ENCODE measurements around the gene LPCAT3.
"Not testable (repeated sequence)": the region's sequence is repeated elsewhere in the genome, so short reads cannot be mapped to it uniquely, and the experiment has no call there.

LPCAT3 gene

DNA sequence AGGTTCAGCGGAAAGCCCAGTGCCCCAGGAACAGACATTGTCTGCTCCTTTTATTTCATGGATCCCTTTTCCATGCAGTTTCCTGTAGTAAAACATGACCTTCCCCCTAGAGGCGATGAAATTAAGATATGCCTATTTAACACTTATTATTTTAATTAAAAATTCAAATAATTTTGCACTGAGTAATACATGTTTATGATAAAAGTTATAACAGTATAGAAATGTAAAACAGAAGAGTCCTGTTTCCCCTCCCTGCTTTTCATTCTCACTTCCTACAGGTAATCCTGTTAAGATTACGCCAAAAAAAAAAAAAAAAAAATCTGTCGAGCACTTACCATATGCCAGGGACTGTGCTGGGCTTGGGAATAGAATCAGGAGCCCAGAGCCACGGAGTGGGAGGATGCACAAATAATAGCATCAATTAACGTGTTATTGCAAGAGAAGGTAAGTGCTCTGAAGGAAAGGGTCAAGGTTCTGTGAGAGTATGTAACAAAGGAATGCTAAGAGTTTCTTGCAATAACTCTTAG is 830 bp upstream of the LPCAT3 start:
- in situ Hi-C loops (cut with HindIII; ENCODE audit: low sequenced_read_pairs): no loop called here

DNA sequence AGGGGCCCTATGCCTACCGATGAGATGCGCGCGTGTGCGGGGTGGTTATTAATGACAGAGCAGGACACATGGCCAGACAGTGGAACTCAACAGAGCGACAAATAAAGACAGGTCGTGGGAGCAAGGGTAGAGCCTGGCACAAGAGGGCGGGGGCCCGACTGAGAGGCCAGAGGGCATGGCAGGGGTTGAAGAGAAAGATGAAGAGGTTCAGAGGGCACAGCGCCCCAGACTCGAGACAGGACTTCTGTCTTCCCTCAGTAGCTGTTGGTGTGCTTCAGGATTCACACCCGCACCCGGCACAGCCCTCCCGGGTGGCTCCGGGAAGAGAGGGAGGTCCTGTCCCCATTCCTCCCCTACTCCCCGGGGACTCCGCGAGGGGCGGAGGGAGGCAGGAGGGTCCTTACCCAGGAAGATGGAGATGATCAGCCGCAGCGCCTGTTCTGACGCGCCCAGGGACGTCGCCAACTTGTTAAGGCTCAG is 366 bp downstream of the LPCAT3 start:
- TF ChIP-seq, protein P1, sequence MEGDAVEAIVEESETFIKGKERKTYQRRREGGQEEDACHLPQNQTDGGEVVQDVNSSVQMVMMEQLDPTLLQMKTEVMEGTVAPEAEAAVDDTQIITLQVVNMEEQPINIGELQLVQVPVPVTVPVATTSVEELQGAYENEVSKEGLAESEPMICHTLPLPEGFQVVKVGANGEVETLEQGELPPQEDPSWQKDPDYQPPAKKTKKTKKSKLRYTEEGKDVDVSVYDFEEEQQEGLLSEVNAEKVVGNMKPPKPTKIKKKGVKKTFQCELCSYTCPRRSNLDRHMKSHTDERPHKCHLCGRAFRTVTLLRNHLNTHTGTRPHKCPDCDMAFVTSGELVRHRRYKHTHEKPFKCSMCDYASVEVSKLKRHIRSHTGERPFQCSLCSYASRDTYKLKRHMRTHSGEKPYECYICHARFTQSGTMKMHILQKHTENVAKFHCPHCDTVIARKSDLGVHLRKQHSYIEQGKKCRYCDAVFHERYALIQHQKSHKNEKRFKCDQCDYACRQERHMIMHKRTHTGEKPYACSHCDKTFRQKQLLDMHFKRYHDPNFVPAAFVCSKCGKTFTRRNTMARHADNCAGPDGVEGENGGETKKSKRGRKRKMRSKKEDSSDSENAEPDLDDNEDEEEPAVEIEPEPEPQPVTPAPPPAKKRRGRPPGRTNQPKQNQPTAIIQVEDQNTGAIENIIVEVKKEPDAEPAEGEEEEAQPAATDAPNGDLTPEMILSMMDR (IDR thresholded peaks at IDR 0.05; ENCODE audit: low read depth, low read length): no peak
- in situ Hi-C loops (cut with HindIII; ENCODE audit: low sequenced_read_pairs): no loop called here
- H3K4me3 ChIP-seq (ENCODE audit: low read depth, low read length): peak overlapping the region; percentile 89
- no peak for DNase-seq (ENCODE audit: low read depth, low spot score)

More for the DNA sequence above, 830 bp upstream of the LPCAT3 start:
- TF ChIP-seq, protein P1 (IDR thresholded peaks at IDR 0.05; ENCODE audit: low read depth, low read length): no peak
- DNase-seq (ENCODE audit: low read depth, low spot score): no peak
- peak overlapping the region; percentile 89 for H3K4me3 ChIP-seq (ENCODE audit: low read depth, low read length)

DNA sequence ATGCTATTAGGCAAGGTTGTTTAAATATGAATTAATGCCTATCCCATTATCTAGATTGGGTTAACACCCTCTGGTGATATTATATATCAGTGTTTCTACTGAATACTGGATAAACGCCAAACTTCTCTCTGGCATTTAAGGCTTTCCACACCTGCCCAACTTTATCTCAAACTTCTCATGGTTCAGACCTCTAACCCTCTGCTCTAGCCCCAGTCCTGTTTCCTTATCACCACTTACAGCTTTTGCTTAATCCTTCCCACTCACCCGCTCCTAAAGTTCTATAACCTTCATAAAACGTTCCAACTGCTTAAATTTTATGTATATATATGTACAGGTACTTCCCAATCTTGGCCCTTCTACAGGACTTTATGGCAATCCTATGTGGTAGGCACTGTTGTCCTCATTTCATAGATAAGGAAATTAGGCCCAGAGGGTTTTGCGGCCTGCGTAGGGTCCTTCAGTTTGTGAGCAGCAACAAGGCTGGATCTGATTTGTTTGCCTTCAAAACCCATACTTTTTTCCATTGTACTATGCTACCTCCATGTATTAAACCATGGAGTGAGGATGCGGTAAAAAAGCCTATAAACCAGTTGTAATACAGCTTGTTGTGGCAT is 1.2 kb downstream of the LPCAT3 start:
- no peak for DNase-seq (ENCODE audit: low read depth, low spot score)
- H3K4me3 ChIP-seq (ENCODE audit: low read depth, low read length): peak overlapping the region; percentile 89
- TF ChIP-seq, protein P1 (IDR thresholded peaks at IDR 0.05; ENCODE audit: low read depth, low read length): no peak
- in situ Hi-C loops (cut with HindIII; ENCODE audit: low sequenced_read_pairs): no loop called here

DNA sequence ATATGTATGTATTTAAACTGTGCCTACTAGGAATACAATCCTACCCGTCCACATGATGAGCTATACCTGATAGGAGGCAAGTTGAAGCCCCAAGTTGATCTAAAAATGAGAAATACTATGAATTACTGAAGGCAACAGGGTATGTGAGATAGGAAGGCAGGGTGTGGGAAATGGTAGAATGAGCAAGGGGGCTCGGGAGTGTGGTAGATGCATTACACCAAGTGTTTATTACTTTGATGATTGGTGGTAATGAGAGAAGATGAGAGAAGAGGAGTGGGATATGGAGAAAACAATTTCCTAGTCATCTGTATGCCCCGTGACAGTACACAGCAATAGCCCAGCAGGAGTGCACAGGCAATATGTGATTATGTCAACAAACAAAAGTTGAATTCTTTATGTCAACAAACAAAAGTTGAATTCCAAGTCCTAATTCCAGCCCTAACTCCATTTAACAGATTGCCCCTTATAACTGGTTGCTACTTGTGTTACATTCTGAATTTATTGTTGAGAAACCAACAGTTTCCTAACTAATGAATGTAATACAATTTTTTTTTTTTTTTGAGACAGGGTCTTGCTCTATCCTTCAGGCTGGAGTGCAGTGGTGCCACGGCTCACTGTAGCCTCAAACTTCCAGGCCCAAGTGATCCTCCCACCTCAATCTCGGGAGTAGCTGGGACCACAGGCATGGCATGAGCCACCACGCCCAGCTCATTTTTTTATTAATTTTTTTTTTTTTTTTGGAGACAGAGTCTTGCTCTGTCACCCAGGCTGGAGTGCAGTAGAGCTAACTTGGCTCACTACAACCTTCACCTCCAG is 2.5 kb downstream of the LPCAT3 start:
- peak; percentile 5 for DNase-seq (ENCODE audit: low read depth, low spot score)
- H3K4me3 ChIP-seq (ENCODE audit: low read depth, low read length): no peak overlapping the region
- in situ Hi-C loops (cut with HindIII; ENCODE audit: low sequenced_read_pairs): no loop called here
- TF ChIP-seq, protein P1 (IDR thresholded peaks at IDR 0.05; ENCODE audit: low read depth, low read length): no peak

DNA sequence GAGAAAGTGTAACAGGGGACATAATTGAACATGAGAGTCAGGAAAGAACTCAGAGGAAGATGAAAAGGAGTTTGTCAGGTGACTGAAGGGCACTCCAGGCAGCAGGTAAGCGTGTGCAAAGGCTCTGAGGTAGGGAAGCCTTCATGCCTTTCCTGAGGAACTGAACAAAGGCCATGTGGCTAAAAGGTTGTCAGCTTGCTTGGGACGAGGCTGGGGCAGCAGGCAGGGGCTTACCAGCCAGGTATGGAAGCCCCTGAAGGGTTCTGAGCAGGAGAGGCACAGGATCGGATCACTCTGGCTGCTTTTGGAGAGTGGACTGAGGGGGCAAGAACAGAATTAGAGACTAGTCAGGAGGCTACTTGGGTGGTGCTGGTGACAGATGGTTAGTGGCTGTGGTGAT is 5.2 kb downstream of the LPCAT3 start:
- no peak for DNase-seq (ENCODE audit: low read depth, low spot score)
- in situ Hi-C loops (cut with HindIII; ENCODE audit: low sequenced_read_pairs): no loop called here
- H3K4me3 ChIP-seq (ENCODE audit: low read depth, low read length): no peak overlapping the region
- TF ChIP-seq, protein P1 (IDR thresholded peaks at IDR 0.05; ENCODE audit: low read depth, low read length): no peak

DNA sequence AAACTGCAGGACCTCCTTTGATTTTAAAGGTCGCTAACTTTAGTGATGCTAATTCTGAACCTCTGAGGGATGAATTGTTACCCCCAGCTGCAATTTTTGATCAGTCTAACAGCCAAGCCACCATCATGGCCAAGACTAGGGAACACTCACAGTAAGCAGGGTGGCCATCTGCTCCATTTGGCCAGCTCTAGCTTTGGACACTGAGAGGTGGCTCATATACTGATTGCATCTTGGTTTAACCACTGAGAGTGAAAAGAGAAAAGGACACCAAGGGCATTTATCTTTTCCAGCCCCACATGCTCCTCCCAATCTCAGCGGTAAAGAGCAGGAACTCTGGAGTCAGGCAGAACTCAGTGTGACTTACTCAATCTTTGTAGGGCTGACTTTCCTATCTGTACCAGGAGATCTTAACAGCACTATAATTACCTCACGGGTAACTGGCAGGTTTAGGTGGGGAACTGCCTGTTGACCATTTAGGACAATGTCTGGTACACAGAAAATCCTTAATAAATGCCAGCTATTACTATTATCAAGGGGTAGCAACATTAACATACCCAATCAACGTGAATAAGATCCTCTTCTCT is 6.2 kb downstream of the LPCAT3 start:
- in situ Hi-C loops (cut with HindIII; ENCODE audit: low sequenced_read_pairs): no loop called here
- no peak for DNase-seq (ENCODE audit: low read depth, low spot score)
- H3K4me3 ChIP-seq (ENCODE audit: low read depth, low read length): no peak overlapping the region
- TF ChIP-seq, protein P1 (IDR thresholded peaks at IDR 0.05; ENCODE audit: low read depth, low read length): no peak

DNA sequence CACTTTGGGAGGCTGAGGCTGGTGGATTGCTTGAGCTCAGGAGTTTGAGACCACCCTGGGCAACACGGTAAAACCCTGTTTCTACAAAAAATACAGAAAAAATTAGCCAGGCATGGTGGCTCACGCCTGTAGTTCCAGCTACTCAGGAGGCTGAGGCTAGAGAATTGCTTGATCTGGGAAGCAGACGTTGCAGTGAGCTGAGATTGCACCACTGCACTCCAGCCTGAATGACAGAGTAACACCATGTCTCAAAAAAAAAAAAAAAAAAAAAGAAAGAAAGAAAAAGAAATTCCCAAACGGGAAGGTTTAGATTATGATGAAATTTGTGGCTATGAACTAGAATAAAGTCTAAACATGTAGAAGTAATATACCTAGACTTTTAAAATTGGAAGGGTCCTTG is 6.9 kb downstream of the LPCAT3 start:
- H3K4me3 ChIP-seq (ENCODE audit: low read depth, low read length); in situ Hi-C loops (cut with HindIII; ENCODE audit: low sequenced_read_pairs): not testable (repeated sequence)

More for the DNA sequence above, 6.9 kb downstream of the LPCAT3 start:
- not testable (repeated sequence) for DNase-seq (ENCODE audit: low read depth, low spot score)
